ENCODE measurements around the gene SLCO4A1.

- TF ChIP-seq RARB (CRISPR knock-in tag; IDR thresholded peaks at IDR 0.05): no peak
- no peak for TF ChIP-seq TOX (CRISPR knock-in tag; IDR thresholded peaks at IDR 0.05; ENCODE audit: borderline replicate concordance)
- no peak for TF ChIP-seq ZNF8 (CRISPR knock-in tag; IDR thresholded peaks at IDR 0.05)
- TF ChIP-seq PATZ1 (CRISPR knock-in tag; IDR thresholded peaks at IDR 0.05; ENCODE audit: borderline replicate concordance): no peak
- TF ChIP-seq ARNTL (CRISPR knock-in tag; IDR thresholded peaks at IDR 0.05; ENCODE audit: borderline replicate concordance, low read depth): no peak
- no peak for TF ChIP-seq BACH2 (CRISPR knock-in tag; IDR thresholded peaks at IDR 0.05; ENCODE audit: borderline replicate concordance)
- no peak for TF ChIP-seq ZNF70 (CRISPR knock-in tag; IDR thresholded peaks at IDR 0.05)
- TF ChIP-seq ESRRG (CRISPR knock-in tag; IDR thresholded peaks at IDR 0.05): no peak
- no peak for TF ChIP-seq TSHZ2 (CRISPR knock-in tag; IDR thresholded peaks at IDR 0.05)
These were observed 19.3 kb downstream of the SLCO4A1 start for GRCh38 chr20:62661647-62662046.
